KMS-11 (cell line): ENCODE measurements around the gene INTS6L.

ENCODE experiments used
- H2AFZ ChIP-seq: fragments of 200-600 bp; sonication (generic); 2 replicates; pipeline ENCODE4 v1.6.1; 2016; ENCODE audit warnings: antibody characterized with exemption, mixed run types, low read depth
- H3K27ac ChIP-seq: fragments of 200-600 bp; sonication (generic); 2 replicates; pipeline ENCODE4 v1.6.1; 2016; ENCODE audit warnings: mild to moderate bottlenecking, mixed run types
- H3K27me3 ChIP-seq: fragments of 200-600 bp; sonication (generic); 2 replicates; pipeline ENCODE4 v1.6.1; 2017; ENCODE audit warnings: mild to moderate bottlenecking, low read depth, mixed run types, moderate library complexity; ENCODE audit not compliant: insufficient read depth
- H3K36me3 ChIP-seq: fragments of 200-600 bp; sonication (generic); 2 replicates; pipeline ENCODE4 v1.6.1; 2017; ENCODE audit warnings: mild to moderate bottlenecking, mixed run types; ENCODE audit not compliant: insufficient read depth
- H3K4me1 ChIP-seq: fragments of 200-600 bp; sonication (generic); 2 replicates; pipeline ENCODE4 v1.6.1; 2016; ENCODE audit warnings: mild to moderate bottlenecking, low read depth, mixed run types; ENCODE audit not compliant: poor library complexity, severe bottlenecking
- H3K4me2 ChIP-seq: fragments of 200-600 bp; sonication (generic); 2 replicates; pipeline ENCODE4 v1.7.0; 2016; ENCODE audit warnings: mild to moderate bottlenecking, mixed run types
- H3K4me3 ChIP-seq: fragments of 200-600 bp; sonication (generic); IDR thresholded peaks from 2 replicates; pipeline ENCODE4 v1.6.1; 2017; ENCODE audit warnings: low read depth, low read length, mixed read lengths; ENCODE audit not compliant: insufficient read depth
- H3K79me2 ChIP-seq: fragments of 200-600 bp; sonication (generic); 2 replicates; pipeline ENCODE4 v1.6.1; 2016; ENCODE audit warnings: low read depth, mixed run types; ENCODE audit not compliant: insufficient read depth
- H3K9ac ChIP-seq: fragments of 200-600 bp; sonication (generic); 2 replicates; pipeline ENCODE4 v1.6.1; 2016; ENCODE audit warnings: mild to moderate bottlenecking, mixed run types
- H4K20me1 ChIP-seq: fragments of 200-600 bp; sonication (generic); 2 replicates; pipeline ENCODE4 v1.6.1; 2016; ENCODE audit warnings: mild to moderate bottlenecking, mixed run types; ENCODE audit not compliant: insufficient read depth
- TF ChIP-seq, protein P1 (sequence below): fragments of 200-600 bp; sonication (generic); conservative IDR thresholded peaks from 2 replicates; pipeline ENCODE4 v1.6.1; 2017; ENCODE audit warnings: low read depth, mild to moderate bottlenecking, antibody characterized with exemption, low read length, moderate library complexity, mixed read lengths

The INTS6L gene

DNA sequence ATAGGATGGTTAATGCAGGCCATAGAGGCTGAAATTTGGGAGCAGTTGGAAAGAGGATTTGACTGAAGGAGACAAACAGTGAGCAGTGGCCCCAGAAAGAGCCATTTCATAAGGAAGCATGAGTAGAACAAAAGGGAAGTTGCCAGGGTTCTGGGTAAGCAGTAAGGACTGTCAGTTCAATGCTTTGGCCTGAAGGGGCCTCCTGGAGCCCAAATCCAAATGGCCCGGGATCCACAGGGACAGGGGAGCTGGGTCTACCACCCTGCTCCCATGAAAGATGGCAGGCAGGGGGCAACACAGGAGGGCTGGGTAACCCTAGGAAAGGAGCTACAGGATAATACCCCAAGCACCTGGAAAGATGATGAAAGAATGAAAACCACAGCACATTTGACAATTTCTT lies 4.1 kb upstream of the INTS6L start:
- Histone ChIP-seq H4K20me1 (no peaks in the 10 kb centered on the region), H3K4me1 (peaks cover 37% of the 10 kb centered on the region), H2AFZ (no peak overlapping the region), H3K36me3 (no peaks in the 10 kb centered on the region), H3K27ac (no peak overlapping the region), H3K79me2 (no peaks in the 10 kb centered on the region), H3K27me3 (no peaks in the 10 kb centered on the region), H3K4me2 (no peak overlapping the region), H3K4me3 (no peak overlapping the region), H3K9ac (no peak overlapping the region)
- TF ChIP-seq, protein P1, sequence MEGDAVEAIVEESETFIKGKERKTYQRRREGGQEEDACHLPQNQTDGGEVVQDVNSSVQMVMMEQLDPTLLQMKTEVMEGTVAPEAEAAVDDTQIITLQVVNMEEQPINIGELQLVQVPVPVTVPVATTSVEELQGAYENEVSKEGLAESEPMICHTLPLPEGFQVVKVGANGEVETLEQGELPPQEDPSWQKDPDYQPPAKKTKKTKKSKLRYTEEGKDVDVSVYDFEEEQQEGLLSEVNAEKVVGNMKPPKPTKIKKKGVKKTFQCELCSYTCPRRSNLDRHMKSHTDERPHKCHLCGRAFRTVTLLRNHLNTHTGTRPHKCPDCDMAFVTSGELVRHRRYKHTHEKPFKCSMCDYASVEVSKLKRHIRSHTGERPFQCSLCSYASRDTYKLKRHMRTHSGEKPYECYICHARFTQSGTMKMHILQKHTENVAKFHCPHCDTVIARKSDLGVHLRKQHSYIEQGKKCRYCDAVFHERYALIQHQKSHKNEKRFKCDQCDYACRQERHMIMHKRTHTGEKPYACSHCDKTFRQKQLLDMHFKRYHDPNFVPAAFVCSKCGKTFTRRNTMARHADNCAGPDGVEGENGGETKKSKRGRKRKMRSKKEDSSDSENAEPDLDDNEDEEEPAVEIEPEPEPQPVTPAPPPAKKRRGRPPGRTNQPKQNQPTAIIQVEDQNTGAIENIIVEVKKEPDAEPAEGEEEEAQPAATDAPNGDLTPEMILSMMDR = no peak

DNA sequence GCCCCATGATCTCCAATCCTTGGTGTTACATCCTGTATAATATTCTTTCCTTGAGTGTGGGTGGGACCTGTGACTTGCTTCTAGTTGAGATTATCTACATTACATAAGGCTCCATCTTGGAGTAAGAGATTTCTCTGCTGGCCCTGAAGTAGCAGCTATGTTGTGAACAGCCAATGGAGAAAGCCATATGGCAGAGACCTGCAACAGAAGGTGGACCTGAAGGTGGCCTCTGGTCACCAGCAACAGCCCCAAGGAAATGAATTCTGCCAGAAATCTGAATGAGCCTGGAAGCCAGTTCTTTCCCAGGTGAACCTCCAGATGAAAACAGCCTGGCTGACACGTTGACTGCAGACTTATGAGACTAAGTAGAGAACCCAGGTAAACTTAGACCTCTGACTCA lies 2.3 kb upstream of the INTS6L start:
- Histone ChIP-seq H3K4me2 (no peak overlapping the region), H3K4me3 (no peak overlapping the region), H4K20me1 (no peaks in the 10 kb centered on the region), H3K4me1 (peaks cover 26% of the 10 kb centered on the region), H3K36me3 (no peaks in the 10 kb centered on the region), H2AFZ (no peak overlapping the region), H3K27me3 (no peaks in the 10 kb centered on the region), H3K27ac (no peak overlapping the region), H3K9ac (no peak overlapping the region), H3K79me2 (peaks cover 9% of the 10 kb centered on the region; the same call in 1 of the 2 replicates)
- TF ChIP-seq, protein P1 = no peak

DNA sequence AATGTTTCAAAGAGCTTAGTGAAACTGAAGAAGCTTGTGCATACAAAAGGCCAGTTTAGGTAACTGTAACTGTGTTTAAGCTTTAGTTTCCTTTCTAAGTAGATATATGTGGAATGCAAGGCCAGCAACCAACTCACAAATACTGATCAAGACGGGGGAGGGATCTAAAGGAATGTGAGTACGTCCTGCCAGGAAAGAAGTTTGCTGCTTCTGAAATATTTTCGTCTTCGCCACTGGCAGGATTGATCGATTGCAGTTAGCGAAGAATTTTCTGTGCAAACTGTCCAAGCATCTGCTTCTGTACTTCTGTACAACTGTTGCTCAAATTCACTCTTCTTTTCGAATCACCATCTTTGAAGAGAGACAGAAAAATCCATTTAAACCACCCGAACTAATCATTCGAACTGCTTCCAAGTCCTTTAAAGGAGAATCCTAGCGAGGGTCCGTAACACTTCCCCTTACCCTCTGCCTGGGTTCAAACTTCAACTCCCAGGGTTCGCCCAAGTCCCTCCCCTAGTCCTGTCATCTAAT lies 373 bp upstream of the INTS6L start:
- Histone ChIP-seq H3K4me2 (peak overlapping the region; percentile 86), H3K9ac (peak overlapping the region; percentile 44; the same call in 1 of the 2 replicates), H3K4me1 (peaks cover 13% of the 10 kb centered on the region), H3K79me2 (peaks cover 16% of the 10 kb centered on the region; the same call in 1 of the 2 replicates), H3K4me3 (no peak overlapping the region), H3K36me3 (no peaks in the 10 kb centered on the region), H3K27ac (peak overlapping the region; percentile 62), H4K20me1 (no peaks in the 10 kb centered on the region), H3K27me3 (no peaks in the 10 kb centered on the region), H2AFZ (peak overlapping the region; percentile 88)
- TF ChIP-seq, protein P1 = no peak

DNA sequence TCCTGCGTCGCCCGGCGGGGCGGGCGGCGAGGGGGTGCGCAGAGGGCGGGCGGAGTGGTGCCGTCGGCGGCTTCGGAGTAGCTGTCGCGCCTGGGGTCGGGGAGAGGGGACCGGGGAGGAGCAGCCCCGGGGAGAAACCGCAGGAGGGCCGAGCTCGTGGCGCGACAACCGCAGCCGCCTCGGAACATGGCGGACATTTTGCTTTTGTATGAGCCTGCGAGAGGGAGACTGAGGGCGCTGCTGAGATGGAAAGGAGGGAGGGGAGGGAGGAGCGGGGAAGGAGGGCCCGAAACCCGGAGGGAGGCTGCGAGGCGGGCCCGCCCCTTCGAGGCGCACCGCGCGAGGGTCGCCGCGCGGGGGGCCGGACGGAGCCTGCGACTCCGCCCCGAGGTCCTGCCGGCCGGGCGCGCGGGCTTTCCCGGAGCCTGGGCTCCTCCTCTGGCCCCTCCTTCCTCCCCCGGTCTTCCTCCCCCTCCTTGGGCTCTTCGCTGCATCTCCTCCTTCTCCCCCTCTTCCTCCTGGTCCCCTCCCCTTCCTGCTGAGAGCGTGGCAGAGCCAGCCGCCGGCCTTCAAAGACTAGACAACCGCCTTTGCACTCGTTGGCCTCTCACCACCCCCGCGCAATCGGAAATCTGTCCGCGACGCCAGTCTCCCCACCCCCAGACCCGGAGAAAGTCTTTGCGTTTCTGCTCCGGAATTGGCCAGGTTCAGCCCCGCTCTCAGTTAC lies 1.1 kb downstream of the INTS6L start:
- Histone ChIP-seq H3K27me3 (no peaks in the 10 kb centered on the region), H3K4me3 (no peak overlapping the region)

More for the DNA sequence above, 1.1 kb downstream of the INTS6L start:
- TF ChIP-seq, protein P1 = no peak
- no peaks in the 10 kb centered on the region for H3K36me3 ChIP-seq
- H3K27ac ChIP-seq = peak overlapping the region; percentile 78
- H2AFZ ChIP-seq = peak overlapping the region; percentile 72
- H3K4me2 ChIP-seq = peak overlapping the region; percentile 81
- H4K20me1 ChIP-seq = no peaks in the 10 kb centered on the region
- peak overlapping the region; percentile 88 for H3K9ac ChIP-seq
- peaks cover 16% of the 10 kb centered on the region; the same call in 1 of the 2 replicates for H3K79me2 ChIP-seq
- peaks cover 13% of the 10 kb centered on the region for H3K4me1 ChIP-seq
